ENCODE data around the gene TSHZ1. TPM values are rescaled to one million over a fixed set of nuclear protein-coding genes. Genes with fewer than 3 reads are reported as not detected.

The TSHZ1 gene
- total and polyA plus RNA-seq, 2 of the 8 experiments (the other 6 are each of a cell fraction or from before 2014, with no cell fraction given) = 0.03 to 0.32 TPM

GRCh38 chr18:75287700-75288099 lies 77.1 kb downstream of the TSHZ1 start:
- DNase-seq (ENCODE audit: low read depth in 1 of 2, low spot score in 2 of 2) = no peak
- FAIRE-seq = no peak
- Histone ChIP-seq H3K4me2 (ENCODE audit: insufficient read depth in 1 of 2, low read depth in 2 of 2, low read length in 2 of 2) (no peak overlapping the region), H2AFZ (ENCODE audit: low read length) (no peak overlapping the region), H3K14ac (ENCODE audit: insufficient read length) (no peak overlapping the region), H4K20me1 (replicated peaks in 1 of 2; ENCODE audit: control insufficient read depth in 1 of 2, insufficient read depth in 2 of 2, low read length in 2 of 2) (no peaks in the 10 kb centered on the region), H3K79me2 (ENCODE audit: control insufficient read depth in 1 of 2, insufficient read depth in 2 of 2, low read length in 2 of 2) (no peaks in the 10 kb centered on the region), H3K18ac (ENCODE audit: extremely low read depth, low read length) (no peak overlapping the region), H3K56ac (replicated peaks; ENCODE audit: insufficient read length, low read depth, low read length) (no peak overlapping the region), H3K9ac (replicated peaks in 1 of 4; ENCODE audit: extremely low read depth in 1 of 4, low read depth in 3 of 4, low read length in 3 of 4) (no peak overlapping the region), H3K23ac (ENCODE audit: insufficient read length) (no peak overlapping the region), H3K9me3 (ENCODE audit: insufficient read depth in 2 of 2, low read depth in 1 of 2, low read length in 1 of 2) (no peaks in the 10 kb centered on the region; a peak in 1 of 4 replicates), H3K27ac (ENCODE audit: low read depth, low read length) (no peak overlapping the region), H3K4ac (replicated peaks; ENCODE audit: insufficient read length, low read depth, low read length) (no peak overlapping the region), H3K27me3 (replicated peaks in 1 of 4; ENCODE audit: control insufficient read depth in 3 of 4, extremely low read depth in 1 of 4, insufficient read depth in 3 of 4, low read length in 3 of 4) (no peaks in the 10 kb centered on the region), H2BK5ac (ENCODE audit: low read depth, low read length) (no peak overlapping the region), H4K8ac (ENCODE audit: extremely low read depth, insufficient read depth, low read length) (no peak overlapping the region), H3K4me3 (ENCODE audit: extremely low read depth in 1 of 4, insufficient read depth in 2 of 4, low read depth in 3 of 4, low read length in 4 of 4) (no peak overlapping the region), H2AK5ac (ENCODE audit: low read depth, low read length) (no peak overlapping the region), H3K23me2 (ENCODE audit: low read depth, low read length) (no peaks in the 10 kb centered on the region), H4K5ac (ENCODE audit: insufficient read length, low read depth, low read length) (no peak overlapping the region), H3K79me1 (ENCODE audit: low read depth, low read length) (no peaks in the 10 kb centered on the region), H2BK12ac (ENCODE audit: low read depth, low read length) (no peak overlapping the region), H4K91ac (replicated peaks; ENCODE audit: insufficient read length, low read length) (no peak overlapping the region), H3K4me1 (replicated peaks in 1 of 4; ENCODE audit: control insufficient read depth in 3 of 4, insufficient read depth in 4 of 4, low read length in 3 of 4) (no peaks in the 10 kb centered on the region; a peak in 1 of 7 replicates), H2BK20ac (ENCODE audit: low read length) (no peak overlapping the region), H2BK120ac (replicated peaks; ENCODE audit: low read depth, low read length) (no peak overlapping the region), H2BK15ac (ENCODE audit: low read length) (no peak overlapping the region), H3K36me3 (ENCODE audit: control insufficient read depth in 2 of 4, insufficient read depth in 4 of 4, low read length in 3 of 4) (no peaks in the 10 kb centered on the region)
- WGBS, 2 experiments (ENCODE audit: extremely low coverage in 1 of 2, insufficient coverage in 1 of 2, insufficient read length in 1 of 2, insufficient replicate concordance in 2 of 2, low coverage in 1 of 2, low lambda C conversion rate in 2 of 2, missing lambda C conversion rate in 1 of 2) = 93% methylated on average over 24 of the region's 24 CpGs; no CpG with 5 or more reads in 1 of the 2 experiments
- ChIA-PET CTCF (ENCODE audit: partially characterized antibody) (no interaction called here), POLR2A (ENCODE audit: partially characterized antibody) (no interaction called here)
- TF ChIP-seq RXRA (IDR thresholded peaks at IDR 0.05; ENCODE audit: insufficient read depth, low read depth, low read length) (no peak), KDM4A (IDR thresholded peaks at IDR 0.05; ENCODE audit: low read depth, low read length, severe bottlenecking) (no peak), BRCA1 (IDR thresholded peaks at IDR 0.05; ENCODE audit: low read depth, low read length) (no peak), KDM1A (IDR thresholded peaks at IDR 0.05; ENCODE audit: borderline replicate concordance, low read length) (no peak), JUN (IDR thresholded peaks at IDR 0.05; ENCODE audit: low read depth, low read length) (no peak), CEBPB (IDR thresholded peaks at IDR 0.05; ENCODE audit: low read depth, low read length) (no peak), GABPA (IDR thresholded peaks at IDR 0.05; ENCODE audit: borderline replicate concordance, insufficient read depth, low read length) (no peak), SIX5 (IDR thresholded peaks at IDR 0.05; ENCODE audit: low read depth, low read length) (no peak), RFX5 (IDR thresholded peaks at IDR 0.05; ENCODE audit: borderline replicate concordance, low read depth, low read length) (no peak), POU5F1 (IDR thresholded peaks at IDR 0.05; ENCODE audit: low read depth, low read length) (no peak), NRF1 (IDR thresholded peaks at IDR 0.05; ENCODE audit: low read depth, low read length) (no peak), HDAC6 (IDR thresholded peaks at IDR 0.05; ENCODE audit: low read depth, low read length) (no peak), SP2 (IDR thresholded peaks at IDR 0.05; ENCODE audit: low read length) (no peak), CTBP2 (IDR thresholded peaks at IDR 0.05; ENCODE audit: borderline replicate concordance, insufficient read depth, insufficient read length, low read length) (no peak)
- TF ChIP-seq, protein P1, sequence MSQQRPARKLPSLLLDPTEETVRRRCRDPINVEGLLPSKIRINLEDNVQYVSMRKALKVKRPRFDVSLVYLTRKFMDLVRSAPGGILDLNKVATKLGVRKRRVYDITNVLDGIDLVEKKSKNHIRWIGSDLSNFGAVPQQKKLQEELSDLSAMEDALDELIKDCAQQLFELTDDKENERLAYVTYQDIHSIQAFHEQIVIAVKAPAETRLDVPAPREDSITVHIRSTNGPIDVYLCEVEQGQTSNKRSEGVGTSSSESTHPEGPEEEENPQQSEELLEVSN (IDR thresholded peaks at IDR 0.05) = no peak
